Measurements from ENCODE around the gene MPPED2.

Gene MPPED2

GRCh38 chr11:30474151-30474954, 111.8 kb downstream of the MPPED2 start:
- TF ChIP-seq CTCF (IDR thresholded peaks at IDR 0.05; ENCODE audit: low read length, missing control alignments) = no peak
- no peak overlapping the region for H3K4me3 ChIP-seq (replicated peaks; ENCODE audit: low read depth, low read length)
- no peak for DNase-seq (ENCODE audit: low read depth)

- no peak for TF ChIP-seq CTCF (IDR thresholded peaks at IDR 0.05; ENCODE audit: low read length, missing control alignments)
- no peak overlapping the region for H3K4me3 ChIP-seq (replicated peaks; ENCODE audit: low read depth, low read length)
- DNase-seq (ENCODE audit: low read depth) = no peak
Observed at GRCh38 chr11:30471244-30471643, 114.9 kb downstream of the MPPED2 start.

- TF ChIP-seq CTCF (IDR thresholded peaks at IDR 0.05; ENCODE audit: low read length, missing control alignments) = no peak
- DNase-seq (ENCODE audit: low read depth) = no peak
Observed at GRCh38 chr11:30468881-30469280, 117.3 kb downstream of the MPPED2 start.

DNA sequence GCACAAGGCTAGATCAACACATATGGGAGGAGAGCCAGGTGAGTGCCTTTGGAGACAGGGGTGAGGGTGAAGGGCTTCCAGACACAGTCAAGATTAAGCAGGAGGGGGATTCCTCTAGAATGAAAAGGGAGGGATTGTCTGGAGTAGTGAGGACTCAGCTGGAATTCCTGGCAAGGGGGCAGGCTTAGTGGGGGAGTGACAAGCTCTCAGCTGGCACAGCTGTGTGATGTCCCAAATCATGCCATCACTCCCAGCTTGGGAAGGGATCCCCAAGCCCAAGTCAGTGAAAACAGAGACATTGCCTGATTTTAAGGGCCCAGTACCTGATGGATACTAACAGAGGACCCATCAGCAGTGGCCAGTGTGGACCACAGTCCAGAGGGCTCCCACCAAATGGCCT, 119.0 kb downstream of the MPPED2 start:
- H3K4me3 ChIP-seq (replicated peaks; ENCODE audit: low read depth, low read length) = no peak overlapping the region
- no peak for DNase-seq (ENCODE audit: low read depth)
- TF ChIP-seq CTCF (IDR thresholded peaks at IDR 0.05; ENCODE audit: low read length, missing control alignments) = no peak

More at GRCh38 chr11:30468881-30469280, 117.3 kb downstream of the MPPED2 start:
- H3K4me3 ChIP-seq (replicated peaks; ENCODE audit: low read depth, low read length) = no peak overlapping the region

DNA sequence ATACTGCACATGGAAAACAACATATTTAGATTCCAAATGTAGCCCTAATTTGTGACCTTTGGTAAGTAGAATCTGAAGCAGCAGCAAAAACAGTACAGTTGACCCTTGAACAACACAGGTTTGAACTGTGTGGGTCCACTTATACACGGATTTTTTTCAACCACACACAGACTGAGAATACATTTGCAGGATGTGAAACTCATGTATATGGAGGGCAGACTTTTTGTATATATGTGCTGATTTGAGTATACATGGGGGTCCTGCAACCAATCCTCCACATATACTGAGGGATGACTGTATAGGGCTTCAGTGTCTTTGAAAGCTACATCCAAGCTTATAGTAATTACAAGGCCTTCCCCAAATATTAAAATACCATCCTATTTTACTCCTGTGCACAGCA, 120.5 kb downstream of the MPPED2 start:
- H3K4me3 ChIP-seq (replicated peaks; ENCODE audit: low read depth, low read length) = no peak overlapping the region
- TF ChIP-seq CTCF (IDR thresholded peaks at IDR 0.05; ENCODE audit: low read length, missing control alignments) = no peak
- no peak for DNase-seq (ENCODE audit: low read depth)

- TF ChIP-seq CTCF (IDR thresholded peaks at IDR 0.05; ENCODE audit: low read length, missing control alignments) = no peak
- no peak overlapping the region for H3K4me3 ChIP-seq (replicated peaks; ENCODE audit: low read depth, low read length)
- DNase-seq (ENCODE audit: low read depth) = no peak
Observed at GRCh38 chr11:30465192-30465591, 121.0 kb downstream of the MPPED2 start.

DNA sequence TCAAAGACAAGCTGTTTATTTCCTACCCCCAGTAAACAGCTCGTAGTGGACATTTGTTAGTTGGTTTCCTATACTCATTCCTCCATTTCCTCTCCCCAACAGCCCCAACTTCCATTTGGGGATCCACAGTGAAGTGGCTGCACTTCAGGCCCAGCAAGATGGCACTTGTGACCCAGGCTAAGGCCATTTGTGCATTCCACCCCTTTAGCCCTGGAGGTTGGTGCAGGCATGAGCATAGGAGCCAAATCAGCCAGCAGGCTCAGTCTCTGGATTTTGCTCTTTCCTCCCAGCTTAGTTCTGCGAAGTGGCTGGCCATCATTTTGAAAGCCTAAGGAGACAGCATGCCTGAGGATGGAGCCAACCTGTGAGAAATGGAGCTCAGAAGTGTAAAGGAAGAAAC, 122.9 kb downstream of the MPPED2 start:
- no peak overlapping the region for H3K4me3 ChIP-seq (replicated peaks; ENCODE audit: low read depth, low read length)
- no peak for TF ChIP-seq CTCF (IDR thresholded peaks at IDR 0.05; ENCODE audit: low read length, missing control alignments)
- no peak for DNase-seq (ENCODE audit: low read depth)

Data from fibroblast of pulmonary artery (primary cell).